H1 (cell line): ENCODE measurements around the gene PNMA6E. TPM values are rescaled to one million over a fixed set of nuclear protein-coding genes. Genes with fewer than 3 reads are reported as not detected.

Source experiments
- CTCF ChIA-PET: fragments of 300-600 bp; sonication (Branson Sonifier 250); formaldehyde crosslinking; loops from one replicate; lab custom pipeline; 2021; ENCODE audit not compliant: partially characterized antibody; lab: Charles Lee
- POLR2A ChIA-PET: fragments of 300-600 bp; sonication (Branson Sonifier 250); formaldehyde crosslinking; loops from one replicate; lab custom pipeline; 2021; ENCODE audit warnings: inconsistent platforms; ENCODE audit not compliant: partially characterized antibody; lab: Charles Lee
- DNase-seq, 2 experiments: peaks; one replicate each; pipeline versions ENCODE4 v3.0.0 to v3.0.0-alpha.2; 2010 to 2022; ENCODE audit warnings: low spot score in 2 of 2, low read depth in 1 of 2, mixed read lengths in 1 of 2
- FAIRE-seq: peaks from 2 replicates; lab custom pipeline; 2011; peaks lifted over from hg19 to GRCh38; lab: Jason Lieb, UNC
- H2AFZ ChIP-seq: 2 replicates; pipeline ENCODE4 v1.8.1; 2012; ENCODE audit warnings: low read length, inconsistent platforms
- H2AK5ac ChIP-seq: 2 replicates; pipeline ENCODE4 v1.6.1; 2013; ENCODE audit warnings: low read depth, low read length
- H2BK120ac ChIP-seq: replicated peaks from 2 replicates; pipeline ENCODE3; 2013; ENCODE audit warnings: low read depth, low read length, inconsistent platforms
- H2BK12ac ChIP-seq: 2 replicates; pipeline ENCODE4 v1.6.1; 2013; ENCODE audit warnings: low read depth, low read length
- H2BK15ac ChIP-seq: 2 replicates; pipeline ENCODE4 v1.6.1; 2013; ENCODE audit warnings: low read length
- H2BK20ac ChIP-seq: 2 replicates; pipeline ENCODE4 v1.6.1; 2013; ENCODE audit warnings: low read length
- H2BK5ac ChIP-seq: 2 replicates; pipeline ENCODE4 v1.6.1; 2013; ENCODE audit warnings: low read depth, low read length
- H3K14ac ChIP-seq: 2 replicates; pipeline ENCODE4 v1.6.1; 2013; ENCODE audit warnings: inconsistent platforms; ENCODE audit not compliant: insufficient read length
- H3K18ac ChIP-seq: 2 replicates; pipeline ENCODE4 v1.6.1; 2013; ENCODE audit warnings: low read length; ENCODE audit errors: extremely low read depth
- H3K23ac ChIP-seq: 2 replicates; pipeline ENCODE4 v1.6.1; 2013; ENCODE audit warnings: inconsistent platforms; ENCODE audit not compliant: insufficient read length
- H3K23me2 ChIP-seq: 2 replicates; pipeline ENCODE4 v1.6.1; 2013; ENCODE audit warnings: low read depth, low read length
- H3K27ac ChIP-seq: 2 replicates; pipeline ENCODE4 v1.6.1; 2011; ENCODE audit warnings: low read depth, low read length, inconsistent platforms
- H3K27me3 ChIP-seq, 4 experiments: replicated peaks in 1 of 4; 1 replicate in 1 of 4; 2 replicates in 3 of 4; pipeline versions ENCODE4 v1.6.1 to v1.8.1; 2011 to 2013; ENCODE audit warnings: low read length in 3 of 4, mild to moderate bottlenecking in 3 of 4, inconsistent platforms in 2 of 4, mixed read lengths in 2 of 4, moderate library complexity in 1 of 4; ENCODE audit not compliant: control insufficient read depth in 3 of 4, insufficient read depth in 3 of 4; ENCODE audit errors: extremely low read depth in 1 of 4
- H3K36me3 ChIP-seq, 4 experiments: 2 replicates each; pipeline versions ENCODE4 v1.6.1 to v1.8.1; 2011 to 2013; ENCODE audit warnings: mild to moderate bottlenecking in 4 of 4, low read length in 3 of 4, moderate library complexity in 2 of 4, control low read depth in 1 of 4, inconsistent platforms in 1 of 4; ENCODE audit not compliant: insufficient read depth in 4 of 4, control insufficient read depth in 2 of 4
- H3K4ac ChIP-seq: replicated peaks from 2 replicates; pipeline ENCODE3; 2013; ENCODE audit warnings: low read length, low read depth, mixed read lengths, inconsistent platforms; ENCODE audit not compliant: insufficient read length
- H3K4me1 ChIP-seq, 4 experiments: replicated peaks in 1 of 4; 1 replicate in 1 of 4; 2 replicates in 3 of 4; pipeline versions ENCODE4 v1.6.1 to v1.8.1; 2011 to 2013; ENCODE audit warnings: low read length in 3 of 4, inconsistent platforms in 2 of 4, mixed read lengths in 1 of 4; ENCODE audit not compliant: insufficient read depth in 4 of 4, control insufficient read depth in 3 of 4
- H3K4me2 ChIP-seq, 2 experiments: 2 replicates each; pipeline versions ENCODE4 v1.6.1 to v1.8.1; 2011 to 2013; ENCODE audit warnings: low read depth in 2 of 2, low read length in 2 of 2, control low read depth in 1 of 2, inconsistent platforms in 1 of 2, mild to moderate bottlenecking in 1 of 2; ENCODE audit not compliant: insufficient read depth in 1 of 2
- H3K4me3 ChIP-seq, 4 experiments: fragments of 200-600, 300-600 bp in 1 of 4; sonication (generic), shearing (Covaris generic), sonication (Bioruptor Twin) in 1 of 4; 2 replicates each; pipeline versions ENCODE4 v1.5.1 to v1.8.1; 2011 to 2016; ENCODE audit warnings: low read length in 4 of 4, low read depth in 3 of 4, control low read depth in 2 of 4, inconsistent platforms in 2 of 4, mild to moderate bottlenecking in 2 of 4, mixed read lengths in 1 of 4, moderate library complexity in 1 of 4; ENCODE audit not compliant: insufficient read depth in 2 of 4; ENCODE audit errors: extremely low read depth in 1 of 4
- H3K56ac ChIP-seq: replicated peaks from 2 replicates; pipeline ENCODE3; 2013; ENCODE audit warnings: low read depth, mild to moderate bottlenecking, mixed read lengths, low read length, inconsistent platforms; ENCODE audit not compliant: insufficient read length
- H3K79me1 ChIP-seq: 2 replicates; pipeline ENCODE4 v1.6.1; 2013; ENCODE audit warnings: low read depth, low read length, control low read depth
- H3K79me2 ChIP-seq, 2 experiments: 2 replicates each; pipeline versions ENCODE4 v1.6.1 to v1.8.1; 2012 to 2013; ENCODE audit warnings: low read length in 2 of 2, mild to moderate bottlenecking in 2 of 2, inconsistent platforms in 1 of 2; ENCODE audit not compliant: insufficient read depth in 2 of 2, control insufficient read depth in 1 of 2
- H3K9ac ChIP-seq, 4 experiments: replicated peaks in 1 of 4; 1 replicate in 1 of 4; 2 replicates in 3 of 4; pipeline versions ENCODE4 v1.6.1 to v1.8.1; 2011 to 2013; ENCODE audit warnings: low read depth in 3 of 4, low read length in 3 of 4, control low read depth in 2 of 4, mild to moderate bottlenecking in 2 of 4, moderate library complexity in 2 of 4, inconsistent platforms in 1 of 4; ENCODE audit errors: extremely low read depth in 1 of 4
- H3K9me3 ChIP-seq, 2 experiments: 2 replicates each; pipeline versions ENCODE4 v1.6.1 to v1.8.1; 2012 to 2013; ENCODE audit warnings: mild to moderate bottlenecking in 2 of 2, moderate library complexity in 2 of 2, control low read depth in 1 of 2, inconsistent platforms in 1 of 2, low read depth in 1 of 2, low read length in 1 of 2, mixed read lengths in 1 of 2; ENCODE audit not compliant: insufficient read depth in 2 of 2
- H4K20me1 ChIP-seq, 2 experiments: replicated peaks in 1 of 2; 2 replicates each; pipeline versions ENCODE3 to v1.8.1; 2011 to 2013; ENCODE audit warnings: inconsistent platforms in 2 of 2, low read length in 2 of 2, mild to moderate bottlenecking in 1 of 2; ENCODE audit not compliant: insufficient read depth in 2 of 2, control insufficient read depth in 1 of 2
- H4K5ac ChIP-seq: 2 replicates; pipeline ENCODE4 v1.6.1; 2013; ENCODE audit warnings: low read length, low read depth, mixed read lengths, inconsistent platforms; ENCODE audit not compliant: insufficient read length
- H4K8ac ChIP-seq: 2 replicates; pipeline ENCODE4 v1.8.0; 2013; ENCODE audit warnings: mild to moderate bottlenecking, moderate library complexity, low read length, inconsistent platforms; ENCODE audit not compliant: insufficient read depth; ENCODE audit errors: extremely low read depth
- H4K91ac ChIP-seq: replicated peaks from 2 replicates; pipeline ENCODE3; 2013; ENCODE audit warnings: low read length, mixed read lengths, inconsistent platforms; ENCODE audit not compliant: insufficient read length
- CBX5 ChIP-seq: fragments of 300-800, 300-1000 bp; sonication (generic); IDR thresholded peaks from 2 replicates; pipeline ENCODE4 v1.7.1; 2016; ENCODE audit warnings: antibody characterized with exemption, low read length, low read depth
- WGBS, 2 experiments: shearing (Covaris generic) in 1 of 2; methylation state at CpG; one replicate each; pipeline versions ENCODE4 v1.1.6 to v1.1.7; 2013 to 2015; ENCODE audit warnings: low lambda C conversion rate in 2 of 2, mixed read lengths in 2 of 2, inconsistent platforms in 1 of 2, low coverage in 1 of 2, missing lambda C conversion rate in 1 of 2; ENCODE audit not compliant: insufficient replicate concordance in 2 of 2, insufficient coverage in 1 of 2, insufficient read length in 1 of 2; ENCODE audit errors: extremely low coverage in 1 of 2, missing lambda C conversion rate in 1 of 2; 5-methylcytosine and 5-hydroxymethylcytosine counted together
- polyA plus RNA-seq, 7 experiments: library from polyadenylated mRNA; depleted of rRNA in 3 of 7; stranded (reverse) in 5 of 7; unstranded in 2 of 7; fragments of >200 nt in 5 of 7; fragments of 200-250 nt in 2 of 7; gene quantifications; 1 replicate in 5 of 7; 2 replicates in 1 of 7; 4 replicates in 1 of 7; pipeline versions ENCODE4 v1.2.1 to v1.2.3, GENCODE V29; 2011 to 2013; ENCODE audit warnings: missing spikeins in 2 of 7, mixed read lengths in 2 of 7
- total RNA-seq: library from RNA; stranded (reverse); fragmentation: NEBNext Ultra II Directional; extraction: Animal tissue kit (Norgen Biotek cat#: 25700); gene quantifications from 2 replicates; pipeline ENCODE4 v1.2.1, GENCODE V29; 2021

Gene PNMA6E
- total and polyA plus RNA-seq, 2 of the 8 experiments (the other 6 are each of a cell fraction or from before 2014, with no cell fraction given) = not detected

- H3K36me3 ChIP-seq = no peaks in the 10 kb centered on the region
- no peak overlapping the region for H3K27ac ChIP-seq
- TF ChIP-seq CBX5 = no peak
- H3K4me1 ChIP-seq = no peaks in the 10 kb centered on the region
- FAIRE-seq = no peak
- no peak overlapping the region for H2BK12ac ChIP-seq
- H2BK15ac ChIP-seq = no peak overlapping the region
- H3K23me2 ChIP-seq = no peaks in the 10 kb centered on the region
- no peak overlapping the region for H3K9ac ChIP-seq
- no peaks in the 10 kb centered on the region for H3K79me2 ChIP-seq
- no peak overlapping the region for H2BK120ac ChIP-seq
- no peak overlapping the region for H4K8ac ChIP-seq
- H4K5ac ChIP-seq = no peak overlapping the region
- no peaks in the 10 kb centered on the region for H4K20me1 ChIP-seq
- H3K9me3 ChIP-seq = peaks cover 4 to 14% of the 10 kb centered on the region in 2 experiments; a peak in 3 of 4 replicates
- no peak overlapping the region for H2BK5ac ChIP-seq
- no peaks in the 10 kb centered on the region for H3K27me3 ChIP-seq
- ChIA-PET CTCF (no interaction called here), POLR2A (interaction anchor here (1.3 kb wide), 1 partner anchor 28 kb away, joined by 4 read pairs; the partner anchor contains the start of gene ZNF275)
- H3K14ac ChIP-seq = no peak overlapping the region
- H2AK5ac ChIP-seq = no peak overlapping the region
- WGBS, 2 experiments = 75% methylated on average over 2 of the region's 2 CpGs; no CpG with 5 or more reads in 1 of the 2 experiments
- H2AFZ ChIP-seq = no peak overlapping the region
- H3K79me1 ChIP-seq = no peaks in the 10 kb centered on the region
- no peak overlapping the region for H2BK20ac ChIP-seq
- H3K18ac ChIP-seq = no peak overlapping the region
- DNase-seq = no peak
- no peak overlapping the region for H3K4me3 ChIP-seq
- no peak overlapping the region for H3K56ac ChIP-seq
- H3K4me2 ChIP-seq = no peak overlapping the region
- no peak overlapping the region for H3K23ac ChIP-seq
- H3K4ac ChIP-seq = no peak overlapping the region
- no peak overlapping the region for H4K91ac ChIP-seq
These were observed 39.3 kb downstream of the PNMA6E start for GRCh38 chrX:153361781-153362397.
